Mesodermal cell (in vitro differentiated cells): ENCODE measurements around the gene COL16A1.
"Not testable (repeated sequence)": the region's sequence is repeated elsewhere in the genome, so short reads cannot be mapped to it uniquely, and the experiment has no call there.

ENCODE experiments used
- H3K27ac ChIP-seq: 2 replicates; pipeline ENCODE4 v1.7.0; 2013; ENCODE audit warnings: mild to moderate bottlenecking, low read depth, low read length, moderate library complexity; ENCODE audit not compliant: severe bottlenecking
- H3K36me3 ChIP-seq: 2 replicates; pipeline ENCODE4 v1.7.1; 2013; ENCODE audit warnings: mild to moderate bottlenecking, low read length, moderate library complexity; ENCODE audit not compliant: control insufficient read depth, insufficient read depth
- H3K4me1 ChIP-seq: one replicate; pipeline ENCODE4 v1.7.1; 2013; ENCODE audit warnings: mild to moderate bottlenecking, low read length; ENCODE audit not compliant: insufficient read depth, control insufficient read depth, poor library complexity, severe bottlenecking
- H3K4me3 ChIP-seq: 2 replicates; pipeline ENCODE4 v1.7.0; 2013; ENCODE audit warnings: low read length, control low read depth, mild to moderate bottlenecking; ENCODE audit not compliant: insufficient read depth, poor library complexity, severe bottlenecking; ENCODE audit errors: extremely low read depth
- H3K9me3 ChIP-seq: 2 replicates; pipeline ENCODE4 v1.7.1; 2013; ENCODE audit warnings: mild to moderate bottlenecking, low read length, moderate library complexity; ENCODE audit not compliant: control insufficient read depth
- WGBS, 2 experiments: methylation state at CpG; one replicate each; pipeline ENCODE4 v1.1.5; 2013; ENCODE audit warnings: missing lambda C conversion rate in 2 of 2; ENCODE audit not compliant: insufficient coverage in 2 of 2; 5-methylcytosine and 5-hydroxymethylcytosine counted together

Gene COL16A1

DNA sequence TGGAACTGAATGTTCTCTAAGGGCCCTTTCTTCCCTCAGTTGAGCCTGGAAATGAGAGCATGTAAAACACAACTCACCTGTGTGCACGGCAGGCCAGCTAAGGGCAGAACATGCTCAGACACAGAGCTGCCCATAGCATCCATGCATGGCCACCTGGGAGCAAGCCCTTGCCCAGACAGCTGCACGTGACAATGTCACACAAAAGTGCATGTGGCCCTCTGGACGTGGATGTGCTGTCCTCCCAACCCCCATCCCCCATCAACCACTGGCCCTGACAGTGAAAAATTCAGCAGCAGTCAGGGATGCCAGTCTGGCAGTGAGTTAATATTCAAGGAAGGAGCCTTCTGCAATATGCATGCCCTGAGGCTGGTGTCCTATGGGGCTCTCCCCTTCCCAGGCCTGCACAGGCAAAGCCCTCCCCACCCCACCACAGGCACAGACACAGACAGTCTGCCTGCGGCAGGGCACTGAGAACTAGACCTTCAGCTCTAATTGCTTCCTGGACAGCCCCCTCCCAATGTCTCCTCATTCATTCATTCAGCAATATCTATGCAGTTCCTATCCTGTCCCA, 14.6 kb upstream of the COL16A1 start:
- peaks cover 8% of the 10 kb centered on the region for H3K4me1 ChIP-seq

DNA sequence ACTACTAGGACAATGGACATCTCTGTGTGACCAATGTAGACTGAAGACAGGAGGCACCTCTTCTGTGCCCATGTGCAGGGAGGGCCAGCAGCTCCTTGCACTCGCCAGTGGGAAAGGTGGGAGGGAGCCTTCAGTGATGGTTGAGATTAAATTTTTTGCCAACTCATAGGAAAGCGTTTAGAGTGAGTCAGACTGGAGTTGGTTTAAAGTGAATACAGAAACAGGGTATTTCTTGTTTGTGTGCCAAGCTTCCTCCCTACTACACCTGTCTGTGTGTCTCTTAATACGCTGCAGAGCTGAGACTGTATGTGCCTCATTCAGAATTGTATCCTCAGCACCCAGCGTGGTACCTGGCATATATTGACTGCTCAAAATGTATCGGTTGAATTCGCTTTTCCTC, 13.5 kb upstream of the COL16A1 start:
- peaks cover 19% of the 10 kb centered on the region for H3K4me1 ChIP-seq
- no peak overlapping the region for H3K27ac ChIP-seq
- 90% methylated on average over 5 to 6 of the region's 6 CpGs for WGBS, 2 experiments

More for the DNA sequence above, 14.6 kb upstream of the COL16A1 start:
- 88 to 90% methylated on average over 2 to 3 of the region's 4 CpGs for WGBS, 2 experiments
- Histone ChIP-seq H3K27ac (no peak overlapping the region), H3K36me3 (no peaks in the 10 kb centered on the region), H3K4me3 (no peak overlapping the region), H3K9me3 (no peaks in the 10 kb centered on the region)

DNA sequence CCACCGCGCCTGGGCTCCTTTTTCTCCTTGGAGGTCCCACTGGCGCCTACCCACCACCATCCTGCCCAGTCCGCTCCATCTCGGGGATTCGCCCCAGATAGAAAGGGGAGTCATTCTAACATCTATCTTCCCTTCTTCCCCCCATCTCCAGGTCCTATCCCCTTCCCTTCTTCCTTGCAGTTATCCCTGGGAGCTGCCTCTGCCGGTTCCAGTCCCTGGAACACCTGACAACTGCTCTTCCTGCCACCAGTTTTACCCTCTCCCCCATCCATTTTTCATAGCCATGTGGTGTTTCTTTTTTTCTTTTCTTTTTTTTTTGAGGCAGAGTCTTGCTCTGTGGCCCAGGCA, 12.0 kb upstream of the COL16A1 start:
- Histone ChIP-seq H3K9me3 (no peaks in the 10 kb centered on the region), H3K27ac (no peak overlapping the region), H3K4me1 (peaks cover 28% of the 10 kb centered on the region), H3K36me3 (no peaks in the 10 kb centered on the region), H3K4me3 (peak overlapping the region; percentile 29)
- WGBS, 2 experiments, result 11 to 20% methylated on average over 4 of the region's 7 CpGs

More for the DNA sequence above, 13.5 kb upstream of the COL16A1 start:
- no peak overlapping the region for H3K4me3 ChIP-seq
- no peaks in the 10 kb centered on the region for H3K9me3 ChIP-seq
- H3K36me3 ChIP-seq, result no peaks in the 10 kb centered on the region

DNA sequence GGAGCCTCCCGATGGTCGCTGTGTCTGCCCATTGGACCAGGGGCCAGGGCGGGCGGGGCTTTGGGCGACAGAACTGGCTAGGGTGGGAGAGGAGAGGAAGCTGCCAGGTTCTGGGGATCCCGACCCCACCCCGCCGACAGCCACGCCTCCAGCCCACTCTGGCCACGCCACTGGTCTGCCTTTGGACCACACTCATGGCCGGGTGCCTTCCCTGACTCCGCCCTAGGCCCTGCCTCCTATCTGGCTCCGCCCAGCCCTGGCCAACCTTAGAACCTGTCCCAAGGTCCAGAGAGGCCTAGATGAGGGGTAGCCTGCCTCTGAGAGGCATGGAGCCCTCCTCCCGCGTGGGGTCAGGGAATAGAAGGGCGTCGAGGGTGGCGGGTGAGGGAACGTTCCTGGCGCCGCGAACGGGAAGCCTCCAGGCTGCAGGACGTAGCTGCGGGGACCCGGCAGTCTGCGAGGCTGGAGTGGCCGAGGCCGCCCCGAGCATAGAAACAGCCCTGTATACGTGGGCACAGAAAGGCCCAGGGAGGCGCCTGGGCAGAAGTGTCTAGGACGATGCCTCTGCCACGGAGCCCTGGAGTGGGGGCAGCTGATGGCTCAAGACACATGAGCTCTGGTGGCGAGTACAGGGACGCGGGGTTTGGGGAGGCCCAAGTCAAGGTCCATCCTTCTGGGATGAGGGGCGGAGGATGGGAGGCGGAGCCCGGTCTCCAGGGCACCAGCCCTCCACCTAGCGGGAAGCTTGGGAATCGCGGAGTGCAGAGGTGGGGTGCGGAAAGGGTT, 11.5 kb upstream of the COL16A1 start:
- Histone ChIP-seq H3K4me3 (peak overlapping the region; percentile 29), H3K9me3 (no peaks in the 10 kb centered on the region), H3K27ac (peak overlapping the region; percentile 94), H3K36me3 (no peaks in the 10 kb centered on the region), H3K4me1 (peaks cover 32% of the 10 kb centered on the region)
- 9% methylated on average over 33 to 42 of the region's 44 CpGs for WGBS, 2 experiments

DNA sequence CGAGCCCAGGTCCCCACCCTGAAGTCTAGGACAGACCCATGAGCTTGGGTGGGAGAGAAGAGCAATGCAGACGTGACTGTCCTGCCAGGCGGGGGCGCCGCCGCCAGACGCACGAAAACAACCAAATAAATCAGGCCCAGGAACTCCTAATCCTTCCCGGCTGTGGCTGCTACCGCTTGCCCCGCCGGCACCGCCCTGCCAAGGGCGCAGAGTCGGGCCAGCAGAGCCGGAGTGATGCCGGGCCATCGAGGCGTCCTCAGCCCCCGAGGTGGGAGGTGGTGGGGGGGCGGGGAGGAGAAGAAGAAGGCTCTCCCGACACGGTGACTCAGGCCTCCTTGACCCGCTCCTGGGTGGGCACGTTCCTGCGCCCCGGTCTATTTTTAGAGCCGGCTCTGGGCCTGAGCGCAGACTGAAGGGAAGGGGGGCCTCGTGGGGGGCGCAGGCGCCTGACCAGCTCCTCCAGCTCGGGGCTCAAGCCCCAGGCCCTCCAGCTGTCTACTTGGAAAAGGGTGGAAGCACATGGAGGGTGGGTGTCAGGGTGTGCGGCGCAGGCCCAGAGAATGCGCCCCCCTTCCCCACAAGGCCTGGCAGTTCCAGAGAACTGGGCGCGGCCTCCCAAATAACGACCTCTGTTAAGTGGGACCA, 10.7 kb upstream of the COL16A1 start:
- H3K27ac ChIP-seq, result peak overlapping the region; percentile 94
- peaks cover 32% of the 10 kb centered on the region for H3K4me1 ChIP-seq
- H3K9me3 ChIP-seq, result no peaks in the 10 kb centered on the region
- WGBS, 2 experiments, result 5 to 7% methylated on average over 11 to 15 of the region's 39 CpGs
- H3K4me3 ChIP-seq, result peak overlapping the region; percentile 29
- no peaks in the 10 kb centered on the region for H3K36me3 ChIP-seq

DNA sequence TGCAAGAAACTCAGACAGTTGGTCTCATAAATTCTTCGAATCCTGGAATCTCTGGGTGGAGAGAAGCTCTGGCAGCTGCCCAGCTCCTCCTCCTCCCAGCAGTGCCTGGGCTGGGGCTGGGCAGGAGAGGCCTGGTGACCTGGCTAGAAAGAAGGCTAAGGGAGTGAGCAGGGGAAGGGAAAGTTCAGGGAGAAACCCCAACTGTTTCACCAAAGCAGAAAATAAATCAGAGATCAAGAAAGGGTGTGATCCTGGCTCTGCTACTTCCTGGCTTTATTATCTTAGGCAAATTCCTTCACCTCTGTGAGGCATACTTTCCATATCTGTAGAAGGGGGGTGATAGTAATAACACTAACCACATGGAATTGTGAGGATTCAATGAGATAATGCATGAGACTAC, 8.8 kb upstream of the COL16A1 start:
- WGBS, 2 experiments, result 50% methylated on average over 1 of the region's 1 CpG; no CpG with 5 or more reads in 1 of the 2 experiments
- peaks cover 43% of the 10 kb centered on the region for H3K4me1 ChIP-seq

DNA sequence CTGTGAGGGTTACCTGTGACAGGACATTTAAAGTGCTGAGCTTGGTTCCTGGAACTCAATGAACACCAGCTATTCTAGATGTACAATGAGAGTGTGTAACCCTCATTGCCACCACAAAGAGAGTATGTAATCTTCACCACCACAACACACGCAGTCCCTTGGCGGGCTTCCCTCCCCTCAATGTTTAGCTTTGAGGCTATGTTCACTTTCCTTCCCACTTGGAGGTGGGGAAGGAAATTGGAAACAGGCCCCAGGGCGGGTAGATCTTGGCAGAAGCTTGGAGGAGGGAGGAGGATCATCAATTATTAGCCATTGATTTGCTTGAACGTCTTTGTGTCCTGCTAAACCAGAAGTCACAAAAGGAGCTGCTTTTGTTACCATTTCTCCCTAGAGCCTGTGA, 8.3 kb upstream of the COL16A1 start:
- Histone ChIP-seq H3K4me1 (peaks cover 47% of the 10 kb centered on the region), H3K9me3 (no peaks in the 10 kb centered on the region)
- 46 to 75% methylated on average over 1 to 2 of the region's 4 CpGs for WGBS, 2 experiments

More for the DNA sequence above, 8.8 kb upstream of the COL16A1 start:
- Histone ChIP-seq H3K4me3 (no peak overlapping the region), H3K36me3 (no peaks in the 10 kb centered on the region), H3K27ac (peak overlapping the region; percentile 92), H3K9me3 (no peaks in the 10 kb centered on the region)

DNA sequence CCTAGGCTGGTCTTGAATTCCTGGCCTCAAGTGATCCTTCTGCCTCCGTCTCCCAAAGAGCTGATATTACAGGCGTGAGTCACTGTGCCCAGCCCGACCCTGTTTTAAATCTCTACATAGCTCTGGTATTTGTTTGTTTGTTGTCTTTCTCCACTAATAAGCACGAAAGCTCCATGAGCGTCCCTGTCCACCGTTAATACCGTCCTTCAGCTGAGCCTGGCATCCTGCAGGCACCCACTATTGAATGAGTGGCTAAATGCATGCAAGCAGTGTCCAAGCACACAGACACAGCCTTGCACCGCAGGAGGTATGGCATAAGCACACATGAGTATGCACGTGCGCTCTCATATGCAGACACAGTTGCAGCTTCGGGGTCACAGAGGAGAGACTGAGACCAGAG, 4.5 kb upstream of the COL16A1 start:
- Histone ChIP-seq H3K4me1 (peaks cover 62% of the 10 kb centered on the region), H3K9me3 (no peaks in the 10 kb centered on the region), H3K4me3 (no peak overlapping the region), H3K27ac (peak overlapping the region; percentile 66), H3K36me3 (no peaks in the 10 kb centered on the region)
- 76 to 81% methylated on average over 8 to 10 of the region's 11 CpGs for WGBS, 2 experiments

More for the DNA sequence above, 8.3 kb upstream of the COL16A1 start:
- Histone ChIP-seq H3K4me3 (no peak overlapping the region), H3K27ac (peak overlapping the region; percentile 92), H3K36me3 (no peaks in the 10 kb centered on the region)

DNA sequence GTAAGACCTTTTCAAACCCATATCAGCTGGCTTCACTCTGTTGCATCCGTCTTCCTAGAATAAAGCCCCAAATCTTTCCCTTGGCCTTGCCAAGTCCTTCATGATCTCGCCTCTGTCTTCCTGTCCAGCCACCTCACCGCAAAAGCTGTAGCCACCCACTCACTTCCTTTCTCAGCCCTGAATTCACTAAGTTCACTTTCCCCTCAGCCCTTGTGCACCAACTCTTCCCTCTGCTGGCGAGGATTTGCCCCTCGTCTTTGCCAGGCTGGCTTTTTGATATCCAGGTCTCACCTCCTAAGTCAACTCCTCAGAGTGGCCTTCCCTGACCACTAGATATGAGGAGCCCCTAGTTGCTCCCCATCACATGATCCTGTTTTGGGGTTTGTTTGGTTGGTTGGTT, 3.9 kb upstream of the COL16A1 start:
- H3K36me3 ChIP-seq, result no peaks in the 10 kb centered on the region
- peak overlapping the region; percentile 63 for H3K27ac ChIP-seq
- peaks cover 56% of the 10 kb centered on the region for H3K4me1 ChIP-seq
- no peak overlapping the region for H3K4me3 ChIP-seq
- 71 to 76% methylated on average over 5 of the region's 5 CpGs for WGBS, 2 experiments
- H3K9me3 ChIP-seq, result no peaks in the 10 kb centered on the region

DNA sequence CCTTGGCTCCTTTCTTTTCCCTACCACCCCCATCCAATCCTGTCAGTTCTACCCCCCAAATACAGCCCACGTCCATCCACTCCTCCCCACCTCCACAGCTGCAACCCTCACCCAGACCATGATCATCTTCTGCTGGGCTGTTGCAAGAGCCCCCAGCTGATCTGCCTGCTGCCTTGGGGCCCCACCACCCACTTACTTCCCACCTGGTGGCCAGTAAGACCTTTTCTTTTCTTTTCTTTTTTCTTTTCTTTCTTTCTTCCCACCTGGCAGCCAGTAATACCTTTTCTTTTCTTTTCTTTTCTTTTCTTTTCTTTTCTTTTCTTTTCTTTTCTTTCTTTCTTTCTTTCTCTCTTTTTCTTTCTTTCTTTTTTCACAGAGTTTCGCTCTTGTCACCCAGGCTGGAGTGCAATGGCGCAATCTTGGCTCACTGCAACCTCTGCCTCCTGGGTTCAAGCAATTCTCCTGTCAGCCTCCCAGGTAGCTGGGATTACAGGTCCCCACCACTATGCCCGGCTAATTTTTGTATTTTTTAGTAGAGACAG, 3.3 kb upstream of the COL16A1 start:
- H3K4me3 ChIP-seq, H3K36me3 ChIP-seq, H3K27ac ChIP-seq, H3K9me3 ChIP-seq: not testable (repeated sequence)
- peaks cover 55% of the 10 kb centered on the region for H3K4me1 ChIP-seq
- 85 to 92% methylated on average over 3 to 4 of the region's 4 CpGs for WGBS, 2 experiments
